ENCODE results near the gene GSG1L.
"Not testable (repeated sequence)": the region's sequence is repeated elsewhere in the genome, so short reads cannot be mapped to it uniquely, and the experiment has no call there.

GRCh38 chr16:27979668-27980067, 83.8 kb downstream of the GSG1L start:
- not testable (repeated sequence) for TF ChIP-seq POLR2A, POLR2AphosphoS5 (IDR thresholded peaks at IDR 0.05; ENCODE audit: low read depth, low read length)
